Mucosa of gallbladder (tissue), 1 donor: ENCODE results near the gene ARL5A. TPM values are rescaled to one million over a fixed set of nuclear protein-coding genes. Genes with fewer than 3 reads are reported as not detected.

Experiments used
- DNase-seq: peaks from one replicate; pipeline ENCODE4 v3.0.0-alpha.2; 2020; ENCODE audit warnings: low spot score
- total RNA-seq: library from RNA; stranded (reverse); gene quantifications from one replicate; pipeline ENCODE4 v1.2.1, GENCODE V29; 2021
- donor health status: DM: no; HTN: no; CAD: no.

The ARL5A gene
- total RNA-seq, 1 donor from 2014 or later: 48.1 TPM

DNA sequence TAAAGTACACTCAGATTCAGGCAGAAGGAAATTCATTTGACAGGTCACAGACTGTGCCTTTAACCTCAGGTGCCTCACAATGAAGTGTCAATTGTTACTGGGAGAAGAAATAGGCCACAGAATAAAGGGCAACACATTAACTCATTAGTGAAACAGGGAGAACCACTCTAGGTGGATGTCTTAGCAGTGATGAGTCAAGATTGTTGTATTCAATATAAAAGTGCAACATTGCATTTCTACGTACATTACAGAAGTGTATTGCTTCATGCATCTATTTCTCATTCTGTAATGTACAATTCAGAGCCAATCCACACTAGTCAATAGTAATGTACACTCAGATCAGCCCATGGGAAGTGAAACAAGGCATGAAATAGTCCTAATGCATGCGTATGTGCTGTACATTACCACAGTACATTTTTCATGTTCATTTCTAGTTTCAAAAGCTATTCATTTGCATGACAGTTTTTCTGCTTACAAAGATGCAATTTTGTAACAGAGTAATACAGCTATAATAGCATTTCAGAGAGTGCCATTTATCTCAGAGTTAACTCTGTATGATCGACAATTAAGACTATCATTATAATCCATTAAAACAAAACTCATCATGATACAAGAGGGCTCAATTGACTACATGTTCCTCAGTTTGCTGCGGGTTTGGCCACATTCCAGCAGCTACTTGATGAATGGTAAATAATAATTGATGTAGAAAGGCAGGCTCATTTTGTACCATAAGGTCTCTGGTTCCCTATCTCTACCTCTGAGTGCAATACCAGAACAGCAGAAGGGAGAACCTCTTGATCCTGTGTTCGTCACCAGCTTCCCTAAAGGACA is 12.2 kb upstream of the ARL5A start:
- no peak for DNase-seq

DNA sequence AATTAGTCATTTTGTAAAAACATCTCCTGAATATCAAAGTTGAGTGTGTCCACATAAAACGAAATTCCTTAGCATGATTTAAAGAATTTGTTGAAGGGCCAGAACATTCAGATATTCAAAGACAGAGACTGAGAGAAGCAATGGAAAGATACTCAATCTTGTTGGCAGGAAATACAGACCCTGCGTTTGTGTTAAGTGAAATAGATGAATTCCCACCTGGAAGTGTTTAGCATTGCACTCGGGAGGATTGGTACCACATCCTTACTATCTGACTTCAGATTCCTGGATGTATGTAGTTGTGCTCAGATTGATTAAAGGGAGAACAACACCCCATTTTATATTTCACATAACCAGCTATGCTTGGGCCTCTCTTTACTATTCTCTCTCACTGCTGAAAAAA is 9.7 kb upstream of the ARL5A start:
- no peak for DNase-seq

DNA sequence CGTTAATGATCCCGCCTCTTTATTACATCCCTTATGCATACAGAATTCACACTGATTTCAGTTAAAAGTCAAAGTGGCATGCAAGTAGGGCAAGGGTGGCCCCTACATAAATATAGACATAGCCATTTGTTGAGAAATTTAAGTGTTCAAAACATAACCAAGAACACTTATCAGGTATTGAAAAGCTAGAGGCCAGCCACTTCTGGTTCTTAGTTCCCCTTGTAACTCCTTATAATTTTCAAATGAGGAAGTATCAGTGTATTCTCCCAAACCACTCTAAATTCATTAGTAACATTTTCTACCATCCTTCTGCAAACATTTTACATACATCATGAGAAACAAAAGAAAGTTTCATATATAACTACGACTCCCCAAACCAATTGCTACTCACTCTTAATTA is 5.8 kb upstream of the ARL5A start:
- no peak for DNase-seq

DNA sequence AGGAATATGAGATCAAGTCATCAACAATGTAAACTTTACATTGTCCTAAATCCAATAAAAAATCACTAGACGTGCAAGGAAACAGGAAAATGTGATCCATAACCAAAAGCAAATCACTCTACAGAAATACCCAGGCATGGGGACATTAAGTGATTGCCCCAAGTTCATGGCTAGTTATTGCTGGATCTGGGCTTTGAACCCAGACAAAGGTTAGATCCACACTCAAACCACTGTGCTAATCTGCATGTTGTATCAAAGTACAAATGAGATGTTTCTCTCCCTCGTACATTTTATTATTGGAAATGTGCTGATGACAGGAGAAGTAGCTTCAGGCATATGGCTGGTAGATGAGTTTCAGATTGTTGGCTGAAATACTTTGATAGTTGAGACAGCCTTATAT is 2.7 kb upstream of the ARL5A start:
- DNase-seq: no peak

DNA sequence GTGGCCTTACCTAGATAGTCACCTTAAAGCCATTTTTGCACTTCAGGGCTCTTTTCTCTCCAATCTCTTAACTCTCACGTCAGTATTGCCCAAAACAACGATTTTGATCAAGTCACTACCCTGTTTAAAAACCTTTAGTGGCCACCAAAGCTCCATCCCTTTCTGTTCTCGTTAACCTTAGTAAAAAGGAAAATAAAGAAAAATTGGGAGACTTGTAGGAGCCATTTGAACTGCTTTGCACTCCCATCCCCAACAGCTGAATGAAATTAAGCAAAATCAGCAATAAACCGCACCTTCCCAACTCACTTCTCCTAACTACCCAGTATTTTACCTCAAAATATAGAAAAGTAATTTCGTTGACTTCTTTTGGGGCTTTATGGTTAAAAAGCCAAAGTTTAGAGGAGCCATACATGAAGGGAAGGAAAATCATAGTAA is 686 bp upstream of the ARL5A start:
- DNase-seq: no peak

DNA sequence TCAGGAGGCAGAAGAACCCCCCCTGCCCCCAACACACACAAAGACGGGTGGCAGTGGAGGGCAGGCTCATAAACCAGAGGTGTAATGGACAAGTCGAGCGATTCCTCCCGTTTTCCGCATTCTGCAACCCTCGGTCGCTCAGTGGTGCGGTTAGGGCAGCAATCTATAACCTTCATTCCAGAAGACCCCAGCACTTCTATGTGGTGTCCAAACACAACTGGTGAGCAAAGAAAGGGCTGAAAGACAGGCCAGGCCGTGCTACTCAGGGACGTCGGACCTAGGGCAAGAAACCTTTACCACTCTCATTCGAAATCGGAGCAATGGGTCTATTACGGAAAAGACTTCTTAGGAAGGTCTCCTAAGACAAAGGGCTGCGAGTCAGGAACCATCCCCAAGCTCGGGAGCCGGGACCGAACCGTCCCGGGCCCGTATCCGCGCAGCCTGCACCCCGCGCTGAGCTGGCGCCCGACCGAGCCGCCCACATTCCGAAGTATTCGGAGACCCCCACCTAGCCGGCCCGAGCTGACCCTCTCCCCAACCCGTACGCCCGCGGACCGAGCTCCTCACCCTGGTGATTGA is 568 bp downstream of the ARL5A start:
- no peak for DNase-seq

DNA sequence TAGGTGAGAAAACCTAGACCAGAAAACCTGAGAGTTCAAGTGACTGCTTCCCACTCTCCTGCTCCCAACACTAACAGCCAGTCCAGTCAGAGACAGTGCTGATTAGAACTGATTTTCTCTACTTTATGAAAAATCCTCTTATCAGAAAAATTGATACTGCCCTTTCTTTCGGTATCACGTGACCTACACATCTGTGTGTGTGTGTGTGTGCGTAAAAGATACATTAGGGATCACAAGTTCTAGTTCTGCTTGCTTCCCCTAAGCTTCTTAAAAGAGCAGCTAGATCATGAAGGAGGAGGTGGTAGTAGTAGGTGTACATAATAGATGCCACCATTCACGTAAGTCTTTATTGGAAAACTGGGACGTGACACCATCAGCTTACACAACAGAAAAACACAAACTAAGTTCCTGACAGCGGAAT is 1.5 kb downstream of the ARL5A start:
- DNase-seq: no peak

DNA sequence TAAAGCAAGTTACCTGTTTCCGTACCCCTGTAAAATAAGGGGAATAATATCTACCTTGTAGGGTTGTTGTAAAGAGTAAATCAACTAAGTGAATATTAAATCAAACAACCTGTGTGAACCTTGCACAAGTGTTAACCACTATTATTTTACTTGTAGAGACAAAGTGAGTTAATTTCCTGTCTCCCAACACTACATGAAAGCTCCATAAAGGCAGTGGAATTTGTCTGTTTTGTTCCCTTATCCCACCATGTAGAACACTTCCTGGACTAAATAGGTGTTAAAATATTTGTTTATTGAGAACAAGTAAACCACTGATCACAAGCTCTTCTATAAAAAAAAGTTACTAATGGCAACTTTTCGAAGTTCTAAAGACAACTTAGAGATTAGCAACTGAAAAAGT is 3.3 kb downstream of the ARL5A start:
- DNase-seq: no peak

DNA sequence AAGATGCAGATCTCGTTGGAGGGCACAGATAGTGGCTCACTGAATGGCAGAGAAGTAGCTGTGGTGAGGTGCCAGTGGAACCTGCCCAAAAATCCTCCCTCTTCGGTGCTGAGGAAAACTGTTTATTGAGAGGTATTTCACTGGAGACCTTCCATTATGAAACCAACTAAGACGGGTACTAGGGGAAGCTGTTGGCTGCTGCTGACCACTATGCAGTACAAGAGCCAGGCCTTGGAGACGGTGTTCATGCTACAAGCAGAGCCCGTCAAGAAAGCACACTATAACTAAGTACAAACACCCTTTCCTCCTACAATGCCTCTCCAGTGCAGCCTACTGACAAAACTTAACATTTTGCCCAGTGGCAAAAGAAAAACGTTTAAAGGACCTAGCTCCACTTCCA is 4.6 kb downstream of the ARL5A start:
- no peak for DNase-seq

DNA sequence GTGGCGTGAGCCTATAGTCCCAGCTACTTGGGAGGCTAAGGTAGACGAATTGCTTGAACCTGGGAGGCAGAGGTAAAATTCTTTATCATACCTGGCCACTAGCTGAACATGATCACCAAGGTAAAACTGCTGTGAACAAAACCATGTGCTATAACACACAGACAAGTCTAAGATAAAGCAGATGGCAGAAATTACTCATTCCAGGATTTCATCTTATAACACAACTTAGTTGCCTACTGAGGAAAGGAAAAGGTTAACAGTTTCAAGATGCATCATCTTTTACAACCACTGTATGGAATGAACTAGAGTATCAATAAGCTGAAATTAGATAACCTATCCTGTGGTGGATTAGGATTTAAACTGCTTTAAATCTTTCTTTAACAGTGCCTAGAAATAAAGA is 8.3 kb downstream of the ARL5A start:
- no peak for DNase-seq

DNA sequence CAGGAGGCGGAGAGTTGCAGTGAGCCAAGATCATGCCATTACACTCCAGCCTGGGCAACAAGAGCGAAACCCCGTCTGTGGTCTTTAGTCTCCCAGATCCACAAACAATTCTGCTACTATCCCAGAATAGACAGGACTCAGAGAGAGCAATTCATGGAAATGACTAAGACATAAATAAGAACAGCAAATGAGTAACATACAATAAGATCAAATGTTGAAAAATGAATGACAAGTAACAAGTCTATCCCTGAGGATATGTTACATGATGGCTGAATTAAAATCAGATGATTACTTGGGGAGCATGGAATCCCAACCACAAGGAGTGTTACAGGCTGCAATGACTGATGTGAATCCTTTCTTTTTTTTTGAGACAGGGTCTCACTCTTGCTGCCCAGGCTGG is 10.3 kb downstream of the ARL5A start:
- no peak for DNase-seq

DNA sequence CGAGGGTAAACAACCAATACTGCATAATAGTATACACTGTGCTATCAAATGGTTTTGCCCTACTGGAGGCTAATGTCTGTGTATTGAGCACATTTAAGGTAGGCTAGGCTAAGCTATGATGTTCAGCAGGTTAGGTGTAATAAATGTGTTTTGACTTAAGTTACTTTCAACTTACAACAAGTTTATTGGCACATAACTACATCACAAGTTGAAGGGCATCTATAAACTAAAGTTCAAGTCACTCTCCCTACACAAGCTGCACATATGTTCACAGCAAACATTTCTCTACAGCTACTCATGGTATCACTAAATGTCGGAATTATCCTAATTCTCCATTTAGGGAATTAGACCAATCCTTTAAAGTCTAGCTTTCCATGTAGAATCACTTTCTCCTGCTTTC is 11.4 kb downstream of the ARL5A start:
- no peak for DNase-seq

DNA sequence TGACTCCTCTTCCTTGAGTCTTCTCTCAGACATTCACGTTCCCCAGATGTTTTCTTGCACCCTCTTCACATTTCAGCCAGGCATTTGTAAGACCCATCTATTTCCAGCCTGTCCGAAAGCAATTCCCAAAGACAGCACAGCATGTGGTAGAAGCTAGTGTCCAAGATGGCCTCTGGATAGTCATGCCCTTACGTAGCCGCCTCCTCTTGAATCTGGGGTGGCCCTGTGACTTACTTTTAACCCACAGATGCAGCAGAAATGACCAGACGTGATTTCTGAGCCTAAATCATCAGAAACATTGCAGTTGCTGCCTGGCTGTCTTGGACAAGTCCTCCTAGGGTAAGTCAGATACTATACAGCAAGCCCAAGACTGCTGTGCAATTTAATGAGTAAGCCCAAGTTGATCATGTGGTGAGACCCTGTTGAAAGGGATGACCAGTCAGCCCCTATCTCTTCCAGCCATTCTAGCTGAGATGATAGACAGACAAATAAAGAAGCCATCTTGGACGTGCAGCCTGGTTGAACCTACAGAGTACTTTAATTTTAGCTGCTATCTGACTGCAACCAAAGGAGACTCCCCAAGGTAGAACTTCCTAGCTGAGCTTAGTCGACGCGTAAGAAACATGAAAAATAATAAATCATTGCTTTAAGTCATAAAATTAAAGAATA is 12.3 kb downstream of the ARL5A start:
- DNase-seq: no peak

DNA sequence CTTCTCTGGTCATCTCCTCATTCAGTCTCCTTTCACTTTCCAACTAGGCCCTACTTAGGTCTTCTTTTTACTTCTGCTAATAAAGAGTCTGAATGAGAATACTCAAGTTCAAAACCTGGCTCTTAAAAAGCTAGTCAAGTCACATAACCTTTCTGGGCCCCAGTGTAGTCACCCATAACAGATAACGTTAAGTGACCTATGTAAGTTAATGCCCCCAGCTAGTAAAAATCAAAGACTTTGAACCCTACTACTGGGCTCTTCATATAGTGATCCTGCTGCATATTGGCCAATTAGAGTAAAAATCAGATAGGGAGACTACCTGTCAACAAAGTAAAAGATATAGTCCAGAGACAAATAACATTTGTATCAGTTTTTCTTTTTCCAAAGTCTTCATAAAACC is 17.7 kb downstream of the ARL5A start:
- DNase-seq: no peak

DNA sequence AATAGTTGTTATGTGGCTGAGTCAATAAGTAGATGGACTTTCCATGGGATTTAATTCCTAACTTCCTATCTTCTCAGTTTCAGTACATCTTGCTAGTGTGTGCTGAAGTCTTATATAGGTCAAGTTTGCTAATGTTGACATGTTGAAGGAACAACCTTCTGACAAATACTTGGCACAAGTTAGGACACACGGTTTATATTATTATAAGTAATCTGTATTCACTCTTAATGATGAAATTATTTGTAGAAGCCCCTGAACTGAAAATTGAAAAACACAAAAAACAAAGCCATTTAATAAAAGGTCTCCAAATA is 19.2 kb downstream of the ARL5A start:
- DNase-seq: no peak

DNA sequence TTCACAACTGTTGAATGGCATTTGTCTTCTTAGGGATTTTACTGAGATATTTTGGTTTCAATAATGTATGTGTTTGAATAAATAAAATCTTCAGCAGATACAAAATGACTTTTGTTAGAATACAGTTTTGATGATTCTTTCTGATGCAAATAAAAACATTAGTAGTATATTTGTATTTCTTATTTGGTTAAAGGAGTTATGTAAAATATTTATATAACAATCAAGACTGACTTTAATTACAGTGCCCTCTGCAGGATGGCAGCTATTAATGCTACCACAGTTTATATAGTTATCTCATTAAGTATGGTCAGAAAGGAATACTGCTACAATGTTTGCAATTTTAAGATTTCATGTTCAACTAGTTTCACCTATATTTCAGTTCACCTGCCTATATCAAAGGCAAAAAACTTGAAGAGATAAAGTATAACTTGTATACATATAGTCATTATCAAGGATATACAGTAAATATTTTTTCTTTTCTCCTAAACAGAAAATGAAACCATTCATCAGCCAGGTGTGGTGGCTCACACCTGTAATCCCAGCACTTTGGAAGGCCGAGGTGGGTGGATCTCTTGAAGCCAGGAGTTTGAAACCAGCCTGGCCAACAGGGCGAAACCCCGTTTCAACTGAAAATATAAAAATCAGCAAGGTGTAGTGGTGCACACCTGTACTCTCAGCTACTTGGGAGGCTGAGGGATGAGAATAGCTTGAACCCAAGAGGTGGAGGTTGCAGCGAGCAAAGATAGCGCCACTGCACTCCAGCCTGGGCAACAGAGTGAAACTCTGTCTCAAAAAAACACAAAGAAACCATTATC is 19.8 kb downstream of the ARL5A start:
- no peak for DNase-seq

DNA sequence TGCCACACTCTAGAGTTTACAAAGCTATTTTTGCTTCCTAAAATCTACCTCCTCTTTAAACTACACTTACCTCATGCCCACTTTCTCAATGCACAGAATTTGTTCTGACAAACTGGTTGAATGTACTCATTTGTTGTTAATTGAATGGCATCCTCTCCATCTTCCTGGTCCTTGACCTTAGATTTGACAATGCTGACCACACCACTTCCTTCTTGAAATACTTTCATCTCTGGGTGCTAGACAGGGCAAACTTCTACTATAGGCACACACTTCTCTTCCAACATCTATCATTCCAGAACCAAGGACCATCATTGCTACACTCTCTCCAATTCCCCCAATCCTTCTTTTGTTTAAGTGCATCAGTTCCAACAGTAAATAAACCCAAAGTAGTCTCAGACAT is 22.3 kb downstream of the ARL5A start:
- DNase-seq: no peak

DNA sequence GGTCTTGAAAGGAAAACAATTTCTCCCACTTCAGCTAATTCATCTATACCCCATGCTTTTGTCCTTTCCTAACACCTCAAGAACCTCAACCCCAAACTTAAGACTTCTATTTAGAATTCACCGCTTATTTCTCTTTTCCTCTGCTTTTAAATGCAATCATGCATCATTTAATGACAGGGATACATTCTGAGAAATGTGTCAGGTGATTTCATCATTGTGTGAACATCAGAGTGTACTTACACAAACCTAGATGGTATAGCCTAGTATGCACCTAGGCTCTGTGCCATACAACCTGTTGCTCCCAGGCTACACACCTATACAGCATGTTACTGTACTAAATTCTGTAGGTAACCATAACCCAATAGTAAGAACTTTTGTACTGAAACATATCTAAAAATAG is 22.9 kb downstream of the ARL5A start:
- DNase-seq: no peak

DNA sequence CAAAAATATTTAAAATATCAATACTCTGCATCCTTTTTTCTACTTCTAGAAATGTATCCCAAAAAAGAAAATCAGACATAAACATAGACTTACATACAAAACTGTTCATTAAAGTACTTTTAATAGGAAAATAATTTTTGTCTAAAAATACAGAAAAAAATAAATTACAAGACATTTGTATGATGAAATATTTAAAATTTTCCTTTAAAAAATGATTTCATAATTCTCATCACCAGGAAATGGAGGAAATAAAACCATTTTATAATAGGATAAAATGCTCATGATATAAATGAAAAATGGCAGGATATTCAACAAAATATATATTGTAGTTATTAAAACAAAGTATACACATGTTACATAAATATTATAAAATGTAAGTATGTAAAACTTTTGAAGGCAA is 24.4 kb downstream of the ARL5A start:
- DNase-seq: no peak

DNA sequence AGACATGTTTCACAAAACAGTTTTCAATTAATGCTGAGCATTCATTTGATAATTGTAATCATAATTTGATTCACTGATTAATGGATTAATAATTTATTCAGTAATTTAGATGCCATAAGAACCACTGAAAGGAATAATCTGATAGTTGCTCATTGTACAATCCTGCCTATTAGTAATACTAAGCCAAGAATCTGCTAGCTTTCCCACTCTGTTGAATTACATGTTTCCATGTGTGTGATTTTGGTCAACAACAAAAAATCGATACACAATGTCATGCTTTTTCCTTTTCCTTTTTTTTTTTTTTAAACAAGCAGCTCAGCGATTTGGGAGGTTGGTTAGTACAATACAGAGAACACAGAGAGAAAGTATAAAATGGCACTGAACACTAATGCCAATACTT is 25.9 kb downstream of the ARL5A start:
- DNase-seq: no peak

DNA sequence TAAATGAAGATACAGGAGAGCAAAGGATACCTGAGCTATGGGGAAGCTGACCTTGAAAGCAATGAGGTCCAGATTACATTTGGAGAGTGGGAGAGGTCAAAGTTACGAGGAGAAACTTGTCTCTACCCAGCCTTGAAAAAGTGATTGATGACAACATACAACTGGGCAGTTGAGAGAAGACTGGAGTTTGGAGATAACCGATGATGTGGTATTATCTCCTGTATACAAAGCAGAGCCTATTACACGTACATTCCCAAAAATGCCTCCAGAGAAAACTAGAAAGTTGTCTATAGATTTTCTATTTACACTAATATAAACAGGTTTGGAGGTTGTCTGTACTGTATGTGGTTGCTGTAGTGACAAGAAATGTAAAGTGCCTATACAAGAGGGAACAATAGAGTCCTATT is 28.3 kb downstream of the ARL5A start:
- no peak for DNase-seq

DNA sequence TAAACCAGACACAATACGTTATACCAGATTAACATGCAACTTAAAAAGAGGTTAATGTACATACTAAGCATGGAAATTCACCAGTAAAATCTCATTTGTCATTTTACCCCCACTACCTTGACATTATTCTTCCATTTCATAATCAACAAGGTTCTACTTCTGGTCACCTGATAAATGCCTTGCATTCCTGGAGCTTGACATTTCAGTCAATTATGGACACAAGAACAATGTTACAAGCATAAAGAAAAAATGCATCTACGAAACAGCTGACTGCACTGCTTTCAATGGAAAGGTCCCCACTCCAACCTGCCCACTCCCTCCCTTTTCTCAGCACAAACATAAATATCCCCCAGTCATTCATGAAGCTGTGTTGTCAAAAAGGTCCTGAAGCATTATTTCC is 31.4 kb downstream of the ARL5A start:
- DNase-seq: no peak
